Epithelial cell of umbilical artery (primary cell): ENCODE measurements around the gene UBE2C. TPM values are rescaled to one million over a fixed set of nuclear protein-coding genes. Genes with fewer than 3 reads are reported as not detected.

Experiments
- total RNA-seq: library from RNA; depleted of rRNA; stranded (reverse); fragments of >200 nt; gene quantifications from 2 replicates; pipeline ENCODE4 v1.2.3, GENCODE V29; 2014

Gene UBE2C
- 21.4 and 41.3 TPM in 2 replicates for total RNA-seq

GRCh38 chr20:45812157-45813005 lies at the start of gene UBE2C:
TSS of gene UBE2C (plus strand) at chr20:45812644. CDS start at chr20:45812696, 52 bp downstream.

GRCh38 chr20:45827030-45827652 lies 14.7 kb downstream of the UBE2C start, which contains the start of gene TNNC2:
TSS of gene TNNC2 (minus strand) at chr20:45827312. CDS start at chr20:45827248, 64 bp downstream.

DNA sequence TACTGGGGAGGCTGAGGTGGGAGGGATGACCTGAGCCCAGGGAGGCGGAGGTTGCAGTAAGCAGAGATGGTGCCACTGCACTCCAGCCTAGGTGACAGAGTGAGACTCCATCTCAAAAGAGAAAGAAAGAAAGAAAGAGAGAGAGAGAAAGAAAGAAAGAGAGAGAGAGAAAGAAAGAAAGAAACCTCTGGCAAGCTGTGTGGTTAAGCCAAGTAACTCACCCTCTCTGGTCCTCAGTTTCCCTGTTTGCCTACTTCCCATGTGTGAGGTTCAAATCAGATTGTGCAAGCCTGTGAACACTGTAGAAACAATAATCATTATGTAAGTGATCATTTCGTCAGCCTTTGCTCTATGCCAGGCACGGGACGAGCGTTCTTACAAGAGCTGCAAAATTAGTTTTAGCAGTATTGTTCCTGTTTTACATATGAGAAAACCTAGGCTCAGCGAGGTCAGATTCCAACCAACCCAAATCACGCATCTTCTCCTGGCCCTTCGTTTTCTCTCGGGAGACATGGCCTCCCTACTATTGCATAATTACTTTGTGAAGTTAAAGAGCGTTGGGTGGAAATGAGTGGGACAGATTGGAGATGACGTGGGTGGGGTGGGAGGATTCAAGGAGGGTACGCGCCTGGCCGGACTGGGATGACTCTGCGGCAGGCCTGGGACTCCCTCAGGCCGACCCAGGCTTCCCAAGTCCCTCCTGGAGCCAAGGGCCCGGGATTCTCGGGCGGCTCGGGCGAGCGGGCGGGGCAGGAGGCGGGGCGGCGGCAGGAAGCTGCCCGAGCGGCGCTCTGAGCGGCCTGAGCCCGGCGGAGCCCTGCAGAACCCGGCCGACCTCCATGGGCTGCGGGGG lies 20.8 kb downstream of the UBE2C start, which contains the start of gene SNX21:
Gene SNX21, plus strand, starts transcription at position 770 of the 853 bp plus-strand sequence. CDS start 121 bp downstream, outside the sequence.

GRCh38 chr20:45857114-45857881 lies 44.9 kb downstream of the UBE2C start, which contains the start of the genes ACOT8 and ZSWIM3:
TSS of gene ACOT8 (minus strand) at chr20:45857392. CDS start at chr20:45857315, 77 bp downstream.
TSS of gene ZSWIM3 (plus strand) at chr20:45857614. CDS start at chr20:45857826, 212 bp downstream.

Other genes with a start within 250 kb of the UBE2C start
- gene WFDC8, start 233.4 kb upstream of the UBE2C start, total RNA-seq = not detected in 2 replicates
- gene WFDC10A, start 182.9 kb upstream of the UBE2C start, total RNA-seq = not detected in 2 replicates
- not detected in 2 replicates for gene WFDC9, start 181.4 kb upstream of the UBE2C start, total RNA-seq
- gene WFDC11, start 142.4 kb upstream of the UBE2C start, total RNA-seq = not detected in 2 replicates
- gene WFDC13, start 110.6 kb upstream of the UBE2C start, total RNA-seq = not detected in 2 replicates
- not detected in 2 replicates for gene WFDC10B, start 107.6 kb upstream of the UBE2C start, total RNA-seq
- gene SPINT4, start 90.3 kb upstream of the UBE2C start, total RNA-seq = not detected in 2 replicates
- 0.65 TPM in 1 of 2 replicates, not detected in the other for gene WFDC3, start 20.8 kb upstream of the UBE2C start, total RNA-seq
- gene DNTTIP1, start 20.7 kb upstream of the UBE2C start, total RNA-seq = 17.2 and 19.8 TPM in 2 replicates
- gene TNNC2, start 14.7 kb downstream of the UBE2C start, total RNA-seq = not detected in 2 replicates
- 22.4 and 32.5 TPM in 2 replicates for gene SNX21, start 21.2 kb downstream of the UBE2C start, total RNA-seq
- gene ACOT8, start 44.7 kb downstream of the UBE2C start, total RNA-seq = 31.5 and 33.6 TPM in 2 replicates
- gene ZSWIM3, start 45.0 kb downstream of the UBE2C start, total RNA-seq = 5.9 and 6.2 TPM in 2 replicates
- 2.0 and 3.2 TPM in 2 replicates for gene ZSWIM1, start 68.6 kb downstream of the UBE2C start, total RNA-seq
- 0.61 and 0.97 TPM in 2 replicates for gene SPATA25, start 75.0 kb downstream of the UBE2C start, total RNA-seq
- gene NEURL2, start 78.6 kb downstream of the UBE2C start, total RNA-seq = 2.6 TPM in 2 replicates
- gene CTSA, start 78.7 kb downstream of the UBE2C start, total RNA-seq = 25.4 and 26.0 TPM in 2 replicates
- gene PLTP, start 99.5 kb downstream of the UBE2C start, total RNA-seq = 10.6 and 13.6 TPM in 2 replicates
- gene PCIF1, start 122.0 kb downstream of the UBE2C start, total RNA-seq = 6.8 and 7.5 TPM in 2 replicates
- 8.1 and 10.5 TPM in 2 replicates for gene ZNF335, start 159.6 kb downstream of the UBE2C start, total RNA-seq
- not detected in 2 replicates for gene MMP9, start 196.3 kb downstream of the UBE2C start, total RNA-seq
- gene SLC12A5, start 216.6 kb downstream of the UBE2C start, total RNA-seq = under 0.01 and 0.32 TPM in 2 replicates